NCI-H748 (cell line): ENCODE data around the gene NCAPH2.
"Not testable (repeated sequence)": the region's sequence is repeated elsewhere in the genome, so short reads cannot be mapped to it uniquely, and the experiment has no call there.

Experiments
- DNase-seq: peaks from one replicate; lab custom pipeline; 2025; ENCODE audit not compliant: unreplicated experiment; lab: John Stamatoyannopoulos, UW

Gene NCAPH2

GRCh38 chr22:50517495-50518260, 9.7 kb downstream of the NCAPH2 start:
- DNase-seq, result no peak

GRCh38 chr22:50518606-50519005, 10.6 kb downstream of the NCAPH2 start:
- DNase-seq, result no peak

GRCh38 chr22:50519151-50519550, 11.1 kb downstream of the NCAPH2 start:
- DNase-seq, result no peak

- not testable (repeated sequence) for DNase-seq
Observed at GRCh38 chr22:50520184-50520583, 12.2 kb downstream of the NCAPH2 start.

GRCh38 chr22:50520826-50521453, 12.9 kb downstream of the NCAPH2 start:
- DNase-seq, result no peak

GRCh38 chr22:50521710-50522109, 13.7 kb downstream of the NCAPH2 start:
- no peak for DNase-seq

- DNase-seq, result no peak
Observed at GRCh38 chr22:50522208-50522805, 14.3 kb downstream of the NCAPH2 start.

- DNase-seq, result no peak
Observed at GRCh38 chr22:50522806-50523438, 14.9 kb downstream of the NCAPH2 start.

- DNase-seq, result no peak
Observed at GRCh38 chr22:50523458-50523805, 15.4 kb downstream of the NCAPH2 start.

- peak; percentile 37 for DNase-seq
Observed at GRCh38 chr22:50523806-50524675, 16.0 kb downstream of the NCAPH2 start.

- peak; percentile 59 for DNase-seq
Observed at GRCh38 chr22:50524676-50525103, 16.7 kb downstream of the NCAPH2 start.

GRCh38 chr22:50525104-50525857, 17.3 kb downstream of the NCAPH2 start, which contains the start of gene SCO2:
TSS of gene SCO2 (minus strand) at chr22:50525598. CDS start at chr22:50524411, 1,187 bp downstream.
- DNase-seq, result peak; percentile 97

- DNase-seq, result no peak
Observed at GRCh38 chr22:50525858-50526107, 17.8 kb downstream of the NCAPH2 start.

GRCh38 chr22:50526108-50526833, 18.2 kb downstream of the NCAPH2 start:
- DNase-seq, result peak; percentile 83

- DNase-seq, result peak; percentile 52
Observed at GRCh38 chr22:50526834-50527801, 19.1 kb downstream of the NCAPH2 start.

GRCh38 chr22:50527921-50528681, 20.1 kb downstream of the NCAPH2 start:
- DNase-seq, result no peak

GRCh38 chr22:50528682-50529415, 20.8 kb downstream of the NCAPH2 start:
- peak; percentile 24 for DNase-seq
